Stimulated activated CD4-positive, alpha-beta T cell treated with anti-CD3 and anti-CD28 coated beads, Interleukin-1b, Interleukin-23, amount 100 ng/mL, for 1 hour (primary cell): ENCODE measurements around the gene CYP26A1.

Experiments
- DNase-seq, 2 donors: peaks; one replicate each; pipeline ENCODE4 v3.0.0-alpha.2; 2020; ENCODE audit warnings: low read depth in 2 of 2

The CYP26A1 gene, protein sequence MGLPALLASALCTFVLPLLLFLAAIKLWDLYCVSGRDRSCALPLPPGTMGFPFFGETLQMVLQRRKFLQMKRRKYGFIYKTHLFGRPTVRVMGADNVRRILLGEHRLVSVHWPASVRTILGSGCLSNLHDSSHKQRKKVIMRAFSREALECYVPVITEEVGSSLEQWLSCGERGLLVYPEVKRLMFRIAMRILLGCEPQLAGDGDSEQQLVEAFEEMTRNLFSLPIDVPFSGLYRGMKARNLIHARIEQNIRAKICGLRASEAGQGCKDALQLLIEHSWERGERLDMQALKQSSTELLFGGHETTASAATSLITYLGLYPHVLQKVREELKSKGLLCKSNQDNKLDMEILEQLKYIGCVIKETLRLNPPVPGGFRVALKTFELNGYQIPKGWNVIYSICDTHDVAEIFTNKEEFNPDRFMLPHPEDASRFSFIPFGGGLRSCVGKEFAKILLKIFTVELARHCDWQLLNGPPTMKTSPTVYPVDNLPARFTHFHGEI

DNA sequence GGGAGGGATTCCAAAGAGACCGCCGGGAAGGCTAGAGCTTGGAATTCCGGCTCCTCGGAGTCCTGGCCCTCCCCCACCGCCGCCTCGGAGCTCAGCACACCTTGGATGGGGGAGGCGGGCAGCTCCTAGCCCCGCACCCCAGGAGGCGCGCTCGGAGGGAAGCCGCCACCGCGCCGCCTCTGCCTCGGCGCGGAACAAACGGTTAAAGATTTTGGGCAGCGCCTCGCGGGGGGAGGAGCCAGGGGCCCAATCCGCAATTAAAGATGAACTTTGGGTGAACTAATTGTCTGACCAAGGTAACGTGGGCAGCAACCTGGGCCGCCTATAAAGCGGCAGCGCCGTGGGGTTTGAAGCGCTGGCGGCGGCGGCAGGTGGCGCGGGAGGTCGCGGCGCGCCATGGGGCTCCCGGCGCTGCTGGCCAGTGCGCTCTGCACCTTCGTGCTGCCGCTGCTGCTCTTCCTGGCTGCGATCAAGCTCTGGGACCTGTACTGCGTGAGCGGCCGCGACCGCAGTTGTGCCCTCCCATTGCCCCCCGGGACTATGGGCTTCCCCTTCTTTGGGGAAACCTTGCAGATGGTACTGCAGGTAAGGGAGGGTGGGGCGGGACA, at the start of gene CYP26A1:
CYP26A1 (plus strand) TSS at position 355 of the 608 bp plus-strand sequence; CDS start at position 397, 42 bp downstream.
- no peak for DNase-seq

DNA sequence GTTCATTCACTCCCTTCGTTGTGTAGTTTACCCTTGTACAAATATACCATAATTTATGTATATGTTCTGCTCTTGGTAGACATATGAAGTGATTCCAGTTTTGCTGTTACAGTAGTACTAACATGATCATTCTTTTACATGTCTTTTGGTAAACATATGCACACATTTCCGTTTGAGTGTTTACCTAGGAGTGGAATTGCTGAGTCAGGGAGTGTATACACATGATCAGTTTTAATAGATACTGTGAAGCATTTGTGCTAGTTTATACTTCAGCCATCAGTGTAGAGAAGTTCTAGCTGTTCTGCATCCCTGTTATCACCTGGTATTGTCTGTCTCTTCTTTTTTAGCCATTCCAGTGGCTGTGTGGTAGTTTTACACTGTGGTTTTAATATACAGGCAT, 47.6 kb upstream of the CYP26A1 start:
- no peak for DNase-seq

DNA sequence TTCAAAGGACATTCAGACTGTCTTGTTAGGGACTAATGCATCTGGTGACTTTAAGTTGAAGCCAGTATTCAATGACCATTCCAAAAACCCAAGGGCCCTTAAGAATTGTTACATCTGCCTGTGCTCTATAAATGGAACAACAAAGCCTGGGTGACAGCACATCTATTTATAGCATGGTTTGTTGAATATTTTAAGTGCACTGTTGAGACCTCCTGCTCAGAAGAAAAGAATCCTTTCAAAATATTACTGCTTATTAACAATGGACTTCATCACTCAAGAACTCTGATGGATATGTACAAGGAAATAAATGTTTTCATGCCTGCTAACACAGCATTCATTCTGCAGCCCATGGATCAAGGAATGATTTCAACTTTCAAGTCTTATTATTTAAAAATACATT, 46.2 kb upstream of the CYP26A1 start:
- no peak for DNase-seq

DNA sequence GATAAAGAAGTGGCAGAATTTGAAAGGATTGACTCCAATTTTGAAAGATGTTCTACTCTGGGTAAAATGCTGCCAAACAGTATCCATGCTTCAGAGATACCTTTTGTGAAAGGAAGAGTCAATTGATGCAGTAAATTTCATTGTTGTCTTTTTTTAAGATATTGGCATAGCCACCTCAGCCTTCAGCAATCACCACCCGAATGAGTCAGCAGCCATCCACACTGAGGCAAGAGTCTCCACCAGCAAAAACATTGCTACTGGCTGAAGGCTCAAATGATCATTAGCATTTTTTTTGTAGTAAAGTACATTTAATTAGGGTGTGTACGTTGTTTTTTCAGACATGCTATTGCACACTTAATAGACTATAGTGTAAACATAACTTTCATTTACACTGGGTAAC, 44.8 kb upstream of the CYP26A1 start:
- no peak for DNase-seq

DNA sequence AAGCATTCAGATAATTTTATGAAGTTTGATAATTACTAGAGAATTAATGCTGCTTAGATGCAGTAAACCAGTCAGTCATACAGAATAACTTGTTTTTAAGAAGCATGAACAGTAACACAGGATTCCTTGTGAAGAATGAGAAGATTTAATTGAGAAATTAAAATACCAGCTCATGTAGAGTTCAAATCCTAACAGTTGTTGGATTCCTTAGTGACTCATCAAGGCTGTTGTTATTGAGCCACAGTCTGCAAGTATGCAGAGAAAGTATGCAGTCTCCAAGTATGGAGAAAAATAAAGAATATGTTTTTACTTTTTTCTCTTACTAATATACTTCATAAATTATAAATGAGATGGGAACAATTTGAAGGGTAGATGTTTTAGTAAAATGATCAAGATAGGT, 43.3 kb upstream of the CYP26A1 start:
- no peak for DNase-seq

DNA sequence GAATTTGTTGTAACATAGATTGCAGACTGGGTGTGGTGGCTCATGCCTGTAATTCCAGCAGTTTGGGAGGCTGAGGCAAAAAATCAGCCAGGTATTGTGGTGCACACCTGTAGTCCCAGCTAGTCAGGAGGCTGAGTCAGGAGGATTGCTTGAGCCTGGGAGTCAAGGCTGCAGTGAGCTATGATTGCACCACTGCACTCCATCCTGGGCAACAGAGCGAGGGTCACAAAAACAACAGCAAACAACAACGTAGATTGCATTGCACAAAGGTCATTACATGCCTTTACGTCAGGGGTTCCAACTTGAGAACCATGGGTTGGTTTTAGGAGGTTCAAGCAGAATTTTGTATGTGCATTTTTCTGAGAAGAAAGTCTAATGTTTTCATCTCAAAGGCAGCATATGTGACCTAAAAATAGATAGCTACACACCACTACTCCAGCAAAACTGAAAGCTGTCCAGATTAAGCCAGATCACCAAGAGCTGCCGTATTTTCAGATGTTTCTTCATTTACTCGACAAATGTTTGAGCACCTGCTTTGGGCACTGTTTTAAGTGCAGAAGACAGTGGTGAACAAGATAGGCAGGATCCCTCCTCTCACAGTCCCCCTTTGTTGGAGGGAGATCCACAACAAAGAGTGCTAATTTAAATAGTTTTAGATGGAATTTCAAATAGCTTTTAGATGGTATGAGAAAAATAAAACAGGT, 41.4 kb upstream of the CYP26A1 start:
- no peak for DNase-seq

DNA sequence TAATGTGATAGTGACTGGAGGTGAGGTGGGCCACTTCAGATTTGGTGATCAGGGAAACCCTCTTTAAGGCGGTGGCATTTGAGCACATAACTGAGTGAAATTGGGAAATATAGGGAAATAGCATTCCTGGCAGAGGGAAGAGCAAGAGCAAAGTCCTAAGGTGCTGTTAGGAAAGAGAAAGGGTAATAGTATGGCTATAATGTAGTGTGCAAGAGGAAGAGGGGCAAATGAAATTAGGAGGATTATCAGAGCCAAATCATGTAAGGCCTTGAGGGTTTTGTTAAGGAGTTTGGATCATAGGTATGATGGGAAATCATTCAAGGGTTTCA, 40.9 kb upstream of the CYP26A1 start:
- no peak for DNase-seq

DNA sequence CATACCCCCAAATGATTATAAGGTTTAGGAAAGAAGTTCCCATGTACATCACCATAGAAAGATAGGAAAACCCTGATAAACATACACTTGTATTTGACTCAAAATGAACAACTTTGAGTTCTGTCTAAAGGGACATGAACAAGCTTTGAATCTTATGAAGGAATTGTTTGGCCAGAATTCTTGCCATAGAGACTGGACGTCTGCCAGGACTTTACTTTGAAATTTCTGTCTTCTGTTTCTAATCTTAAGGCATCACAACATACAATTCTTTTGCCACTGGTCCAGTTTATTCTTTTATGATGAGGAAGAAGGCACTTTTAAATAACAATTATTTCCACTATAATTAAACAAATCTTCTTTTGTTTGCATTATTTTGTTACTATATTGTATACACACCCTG, 39.3 kb upstream of the CYP26A1 start:
- no peak for DNase-seq

DNA sequence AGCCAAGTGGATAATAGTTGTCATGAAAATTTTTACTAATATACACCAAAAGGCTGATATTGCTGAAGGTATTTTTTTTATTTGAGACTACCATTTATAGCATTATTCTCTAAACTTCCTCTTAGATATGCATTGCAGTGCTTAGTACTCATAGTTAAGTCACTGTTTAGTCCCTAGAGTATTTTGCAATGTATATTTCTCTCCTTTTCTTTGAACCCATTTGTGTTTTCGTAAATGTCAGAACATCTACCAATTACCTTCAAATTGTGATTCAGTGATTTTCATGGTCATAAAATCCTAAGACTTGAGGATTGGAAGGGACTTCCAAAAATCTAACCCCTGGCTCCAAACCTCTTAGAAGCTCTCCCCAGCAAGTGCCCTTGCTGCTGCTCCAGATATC, 34.6 kb upstream of the CYP26A1 start:
- DNase-seq: no peak

DNA sequence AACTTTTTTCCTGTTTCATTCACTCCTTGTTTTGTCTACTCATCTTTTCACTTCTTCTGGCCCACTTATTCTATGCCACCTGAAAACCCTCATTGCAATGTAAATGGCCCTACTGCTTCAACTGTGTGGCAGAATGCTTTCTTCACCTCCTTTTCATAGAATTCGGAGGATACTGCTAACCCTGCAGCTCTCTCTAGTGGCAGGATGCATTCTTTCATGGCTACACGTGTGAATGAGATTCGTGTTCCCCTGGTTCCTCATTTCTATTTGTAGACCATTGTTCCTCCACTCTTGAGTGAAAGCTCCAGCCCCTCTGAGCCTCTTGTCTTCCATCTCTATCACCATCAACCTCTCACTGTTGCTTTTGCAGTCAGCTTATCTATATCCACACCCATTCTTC, 34.0 kb upstream of the CYP26A1 start:
- no peak for DNase-seq

DNA sequence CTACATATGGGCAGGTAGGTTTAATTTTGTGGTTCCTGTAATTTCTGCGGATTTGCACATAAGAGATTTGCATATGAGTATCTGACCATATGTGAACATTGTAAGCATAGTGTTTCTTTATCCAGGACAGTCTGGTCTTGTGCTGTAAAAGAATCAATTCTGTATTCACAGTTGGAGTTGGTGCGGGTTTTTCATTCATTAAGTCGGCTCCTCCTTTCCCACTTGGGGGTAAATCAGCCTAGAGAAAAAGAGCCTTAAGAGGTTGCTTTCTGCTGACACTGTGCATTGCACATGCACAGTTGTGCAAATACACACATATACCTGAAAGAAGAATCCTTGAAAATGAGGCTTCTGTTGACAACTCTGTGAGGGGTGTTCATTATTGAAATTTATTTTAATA, 19.2 kb upstream of the CYP26A1 start:
- no peak for DNase-seq

DNA sequence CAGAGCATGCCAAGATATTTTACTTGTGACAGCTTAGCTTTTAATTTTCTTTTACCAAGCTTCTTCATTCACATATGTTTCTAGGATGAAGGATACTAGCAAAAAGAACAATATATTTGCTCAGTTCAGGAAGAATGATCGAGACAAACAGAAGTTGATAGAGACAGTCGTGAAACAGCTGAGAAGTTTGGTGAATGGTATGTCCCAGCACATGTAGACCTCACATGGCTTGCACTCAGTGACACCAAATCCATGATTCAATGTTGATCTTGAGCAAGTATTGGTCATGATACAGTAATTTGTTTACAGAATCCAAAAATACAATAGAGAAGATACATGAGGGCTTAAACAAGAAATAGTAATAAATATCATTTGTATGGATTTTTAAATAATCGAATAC, 15.6 kb upstream of the CYP26A1 start:
- no peak for DNase-seq

DNA sequence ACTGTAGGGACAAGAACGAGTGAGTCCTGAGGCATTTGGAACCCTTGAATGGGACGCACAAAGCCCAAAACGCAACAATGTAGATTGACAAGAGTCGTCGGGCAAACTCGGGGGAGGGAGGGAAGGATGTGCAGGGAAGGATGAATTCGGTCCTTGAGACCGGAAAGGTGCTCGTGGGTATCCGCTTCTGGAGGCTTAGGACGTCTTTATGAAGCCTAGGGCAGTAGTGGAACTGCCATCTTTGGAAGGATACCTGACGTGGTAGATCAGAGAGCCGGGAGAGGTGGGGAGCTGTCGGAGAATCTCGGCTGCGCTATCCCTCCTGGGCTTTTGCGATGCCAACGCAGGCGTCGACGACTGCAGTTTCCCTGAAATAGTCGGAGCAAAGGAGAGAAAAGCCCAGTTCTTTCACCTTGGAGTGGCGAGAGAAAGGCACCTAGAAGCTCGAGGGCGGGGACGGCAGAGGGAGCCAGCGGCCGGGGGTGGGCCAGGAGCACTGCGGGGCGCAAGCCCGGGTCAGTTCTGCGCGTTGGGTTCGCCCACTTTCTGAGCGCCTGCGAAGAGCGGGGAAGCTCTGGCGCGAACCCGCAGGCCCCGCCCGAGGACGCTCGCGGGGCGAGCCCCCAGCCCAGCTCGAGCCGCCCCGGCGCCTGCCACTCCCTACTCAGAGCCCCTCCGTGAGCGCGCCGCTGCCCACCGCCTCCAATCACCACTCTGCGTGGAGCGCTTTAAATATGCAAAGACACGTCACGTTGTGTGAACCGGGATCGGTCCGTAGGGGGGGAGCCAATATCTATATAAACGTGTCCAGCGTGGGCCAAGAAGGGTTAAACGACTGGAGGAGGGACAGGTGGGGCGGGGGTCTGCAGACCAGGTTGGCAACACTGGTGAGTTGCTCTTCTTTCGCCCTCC, 13.5 kb upstream of the CYP26A1 start, which contains the start of gene CYP26C1:
CYP26C1 (plus strand) TSS at position 824 of the 912 bp plus-strand sequence. CDS start 466 bp downstream, outside the sequence.
- DNase-seq: no peak

DNA sequence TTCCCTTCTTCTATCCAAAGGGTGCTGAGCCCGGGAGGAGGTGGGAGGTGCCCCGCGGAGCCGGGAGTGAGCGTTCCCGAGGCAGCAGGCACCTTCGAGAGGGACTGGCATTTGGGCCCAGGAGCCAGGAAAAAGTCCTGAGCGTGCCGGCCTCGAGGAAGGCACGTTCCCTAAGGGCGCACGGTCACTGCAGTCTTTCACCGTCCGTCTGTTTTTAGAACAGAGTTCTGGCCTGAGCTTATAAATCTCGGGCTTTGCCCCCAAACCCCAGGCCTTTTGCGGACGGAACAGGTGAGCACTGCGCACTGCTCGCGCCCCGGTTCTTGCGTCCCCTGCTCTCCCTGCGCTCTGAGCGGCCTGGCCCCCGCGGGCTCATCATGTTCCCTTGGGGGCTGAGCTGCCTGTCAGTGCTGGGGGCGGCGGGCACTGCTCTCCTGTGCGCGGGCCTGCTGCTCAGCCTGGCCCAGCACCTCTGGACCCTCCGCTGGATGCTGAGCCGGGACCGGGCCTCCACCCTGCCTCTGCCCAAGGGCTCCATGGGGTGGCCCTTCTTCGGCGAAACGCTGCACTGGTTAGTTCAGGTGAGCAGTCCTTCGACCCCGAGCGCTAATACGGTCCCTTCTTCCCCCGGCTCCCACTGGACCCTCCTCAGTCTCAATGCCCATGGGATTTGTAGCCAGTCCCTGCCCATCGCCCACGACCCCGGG, 12.7 kb upstream of the CYP26A1 start:
- DNase-seq: no peak

DNA sequence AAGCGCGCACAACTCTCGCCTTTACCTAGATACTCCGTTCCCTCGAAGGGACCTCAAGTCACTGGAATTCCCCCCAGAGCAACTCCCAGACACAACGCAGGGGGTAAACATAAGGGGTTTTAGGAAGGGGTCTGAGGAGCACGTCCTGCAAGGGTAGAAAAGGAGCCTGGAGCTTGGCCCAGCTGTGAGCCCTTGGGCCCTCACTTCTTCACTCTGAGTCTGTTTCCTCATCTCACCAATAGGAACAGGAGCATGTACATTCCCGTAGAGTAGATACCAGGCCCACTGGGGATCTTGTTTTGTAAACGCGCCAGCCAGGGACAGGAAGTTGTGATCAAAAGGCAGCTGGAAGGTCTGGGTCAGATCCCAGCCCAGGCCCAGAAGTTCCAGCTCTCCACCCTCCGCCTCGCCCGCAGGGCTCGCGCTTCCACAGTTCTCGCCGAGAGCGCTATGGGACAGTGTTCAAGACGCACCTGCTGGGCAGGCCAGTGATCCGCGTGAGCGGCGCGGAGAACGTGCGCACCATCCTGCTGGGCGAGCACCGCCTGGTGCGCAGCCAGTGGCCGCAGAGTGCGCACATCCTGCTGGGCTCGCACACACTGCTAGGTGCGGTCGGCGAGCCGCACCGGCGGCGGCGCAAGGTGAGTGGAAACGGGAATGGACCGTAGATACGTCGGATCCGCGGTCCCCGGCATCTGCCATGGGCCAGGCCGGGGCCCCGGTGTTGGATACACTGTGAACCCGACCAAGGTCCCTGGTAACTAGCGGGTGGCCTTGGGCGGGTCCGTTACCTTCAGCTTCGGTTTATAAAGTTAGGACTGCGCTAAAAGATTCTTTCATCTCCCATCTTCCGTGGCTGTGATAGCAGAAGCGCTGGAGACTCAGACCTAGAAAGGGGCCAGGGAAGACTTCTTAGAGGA, 11.8 kb upstream of the CYP26A1 start:
- no peak for DNase-seq

DNA sequence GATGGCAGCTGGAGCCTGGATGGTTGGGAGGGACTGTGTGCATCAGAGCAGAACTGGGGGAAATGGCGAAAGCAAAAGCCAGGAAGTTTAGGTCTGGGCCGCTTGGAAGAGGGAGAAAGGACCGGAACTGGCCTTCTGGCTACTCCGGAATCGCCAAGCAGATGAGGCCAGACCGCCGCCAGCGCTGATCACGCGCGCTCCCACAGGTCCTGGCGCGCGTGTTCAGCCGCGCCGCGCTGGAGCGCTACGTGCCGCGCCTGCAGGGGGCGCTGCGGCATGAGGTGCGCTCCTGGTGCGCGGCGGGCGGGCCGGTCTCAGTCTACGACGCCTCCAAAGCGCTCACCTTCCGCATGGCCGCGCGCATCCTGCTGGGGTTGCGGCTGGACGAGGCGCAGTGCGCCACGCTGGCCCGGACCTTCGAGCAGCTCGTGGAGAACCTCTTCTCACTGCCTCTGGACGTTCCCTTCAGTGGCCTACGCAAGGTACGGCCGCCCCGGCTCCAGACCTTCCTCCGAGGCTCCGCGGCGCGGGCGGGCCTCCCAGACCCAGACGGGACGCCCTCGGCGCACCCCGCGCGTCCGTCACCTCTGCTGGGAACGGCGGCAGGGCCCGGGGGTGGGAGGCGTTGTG, 11.1 kb upstream of the CYP26A1 start:
- DNase-seq: no peak

DNA sequence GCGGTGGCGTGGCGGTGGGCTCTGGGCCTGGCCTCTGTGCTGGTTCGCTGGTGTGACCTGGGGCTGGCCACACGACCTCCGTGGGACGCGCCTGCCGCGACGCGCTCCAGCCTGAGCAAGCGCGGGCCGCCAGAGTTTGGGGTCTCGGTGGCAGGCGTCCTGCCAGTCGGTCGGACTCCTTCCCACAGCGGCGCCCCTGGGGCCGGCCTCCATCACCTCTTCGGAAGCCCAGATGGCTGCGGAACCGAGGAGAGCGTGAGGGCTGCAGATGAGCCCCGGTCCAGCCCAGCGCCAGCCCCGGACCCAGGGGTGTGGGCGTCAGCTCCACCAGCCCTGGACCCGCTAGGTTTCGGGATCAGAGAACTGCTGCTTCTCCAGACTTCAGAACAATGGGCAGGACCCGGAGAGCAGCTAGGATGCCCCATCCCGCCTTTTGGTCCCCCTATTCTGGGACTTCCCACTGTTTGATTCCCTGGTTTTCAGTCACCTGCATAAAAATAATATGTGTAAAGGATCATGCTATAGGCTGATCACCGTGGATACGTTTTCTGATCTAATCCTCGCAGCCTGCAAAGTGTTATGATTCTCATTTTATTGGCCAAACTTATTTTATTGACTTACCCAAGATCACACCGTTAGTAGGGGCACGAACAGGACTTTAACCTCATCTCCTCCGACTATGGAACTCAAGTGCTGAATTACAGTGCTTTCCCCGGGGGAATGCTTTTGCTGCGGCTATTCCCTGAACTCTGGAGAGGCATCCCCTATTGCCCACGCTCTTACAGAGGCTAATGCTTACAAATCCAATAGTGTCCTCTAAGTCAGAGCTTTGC, 10.3 kb upstream of the CYP26A1 start:
- no peak for DNase-seq

DNA sequence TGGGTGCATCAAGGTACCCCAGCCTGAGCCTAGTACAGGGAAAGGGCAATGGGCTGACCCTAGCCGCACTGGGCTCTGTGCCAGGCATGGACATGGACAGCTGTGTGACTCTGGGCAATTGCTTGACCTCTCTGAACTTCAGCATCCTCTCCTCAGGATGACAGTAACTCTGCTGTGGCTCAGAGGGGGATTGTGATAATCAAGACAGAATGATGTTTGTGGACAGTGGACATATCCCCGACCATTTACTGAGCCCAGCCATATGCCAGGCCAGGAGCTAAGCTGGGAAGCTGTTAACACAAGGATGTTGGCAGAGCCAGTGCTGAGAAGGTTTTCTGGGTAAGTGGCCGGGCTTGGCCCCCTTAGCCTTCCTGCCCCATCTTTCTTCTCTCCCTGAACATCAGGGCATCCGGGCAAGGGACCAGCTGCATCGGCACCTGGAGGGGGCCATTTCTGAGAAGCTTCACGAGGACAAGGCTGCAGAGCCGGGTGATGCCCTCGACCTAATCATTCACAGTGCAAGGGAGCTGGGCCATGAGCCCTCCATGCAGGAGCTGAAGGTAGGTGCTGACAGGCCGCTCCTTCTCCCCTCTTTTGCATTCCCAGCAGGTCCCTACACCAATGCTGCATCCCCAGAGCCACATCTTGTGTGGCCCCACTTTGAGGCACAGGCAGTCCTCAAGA, 9.6 kb upstream of the CYP26A1 start:
- no peak for DNase-seq
